ENCODE results near the gene CDKN3. TPM values are rescaled to one million over a fixed set of nuclear protein-coding genes. Genes with fewer than 3 reads are reported as not detected.

The CDKN3 gene
- polyA plus RNA-seq: 10 to 100 TPM in 3 of 4 donors, 1 to 10 TPM in 1; 2.2 to 56.3 (median 13.2) TPM
- long read RNA-seq, donor 1: 0 reads
- long read RNA-seq, donor 2, partial matches to known transcripts: 0 of 1 reads
- long read RNA-seq, donor 2, other reads (novel, unspliced or antisense): 0 of 1 reads
- long read RNA-seq, donor 3, transcript CDKN3-202 (8 exons, 893 nt): major isoform, 7 of 7 reads
- long read RNA-seq, donor 3, partial matches to known transcripts: 0 of 7 reads
- long read RNA-seq, donor 3, other reads (novel, unspliced or antisense): 0 of 7 reads
- long read RNA-seq, donor 4: 0 reads
- long read RNA-seq, donor 5: 0 reads
- long read RNA-seq, donor 6, transcript CDKN3-202 (8 exons, 893 nt): major isoform, 5 of 5 reads
- long read RNA-seq, donor 6, partial matches to known transcripts: 0 of 5 reads
- long read RNA-seq, donor 6, other reads (novel, unspliced or antisense): 0 of 5 reads
- long read RNA-seq, donor 7: 0 reads
- long read RNA-seq, donor 8, partial matches to known transcripts: 0 of 3 reads
- long read RNA-seq, donor 8, other reads (novel, unspliced or antisense): 0 of 3 reads
- long read RNA-seq, donor 9, partial matches to known transcripts: 0 of 1 reads
- long read RNA-seq, donor 9, other reads (novel, unspliced or antisense): 0 of 1 reads
- long read RNA-seq, donor 10, transcript CDKN3-202 (8 exons, 893 nt): major isoform, 8 of 8 reads
- long read RNA-seq, donor 10, partial matches to known transcripts: 0 of 8 reads
- long read RNA-seq, donor 10, other reads (novel, unspliced or antisense): 0 of 8 reads

- Histone ChIP-seq H3K27me3 (ENCODE audit: control insufficient read depth in 3 of 3, insufficient read depth in 3 of 3, low read length in 3 of 3) (no peaks in the 10 kb centered on the region), H3K27ac (ENCODE audit: low read depth in 1 of 3, low read length in 2 of 3) (peak within 1 kb of the TSS; percentile 6 to 65 (median 40)), H3K4me1 (ENCODE audit: control insufficient read depth in 3 of 3, insufficient read depth in 2 of 3, low read depth in 1 of 3, low read length in 2 of 3) (no peaks in the 10 kb centered on the region), H3K4me3 (ENCODE audit: low read depth in 1 of 3, low read length in 3 of 3) (peak within 1 kb of the TSS; percentile 54 to 71 (median 57)), H3K9me3 (ENCODE audit: control insufficient read depth in 2 of 2, insufficient read depth in 1 of 2, low read depth in 1 of 2, low read length in 1 of 2) (no peaks in the 10 kb centered on the region), H3K36me3 (ENCODE audit: control insufficient read depth in 3 of 3, insufficient read depth in 2 of 3, low read depth in 1 of 3, low read length in 3 of 3) (no peaks in the 10 kb centered on the region)
- peak; percentile 19 for FAIRE-seq
- WGBS, 3 donors: 1% methylated on average over 73 to 76 of the region's 76 CpGs
- DNase-seq: peak; percentile 99 to 100
Measured at GRCh38 chr14:54396493-54397335, at the start of gene CDKN3. CDKN3 (plus strand) TSS chr14:54397007; CDS start chr14:54397069, 62 bp downstream.

- Histone ChIP-seq H3K4me3 (ENCODE audit: low read depth in 1 of 3, low read length in 3 of 3) (no peak overlapping the region), H3K27ac (ENCODE audit: low read depth in 1 of 3, low read length in 2 of 3) (no peak overlapping the region), H3K27me3 (ENCODE audit: control insufficient read depth in 3 of 3, insufficient read depth in 3 of 3, low read length in 3 of 3) (no peaks in the 10 kb centered on the region), H3K36me3 (ENCODE audit: control insufficient read depth in 3 of 3, insufficient read depth in 2 of 3, low read depth in 1 of 3, low read length in 3 of 3) (no peaks in the 10 kb centered on the region), H3K4me1 (ENCODE audit: control insufficient read depth in 3 of 3, insufficient read depth in 2 of 3, low read depth in 1 of 3, low read length in 2 of 3) (no peaks in the 10 kb centered on the region), H3K9me3 (ENCODE audit: control insufficient read depth in 2 of 2, insufficient read depth in 1 of 2, low read depth in 1 of 2, low read length in 1 of 2) (no peaks in the 10 kb centered on the region)
- no peak for FAIRE-seq
- DNase-seq: no peak
- whole genome bisulfite sequencing, 3 donors: 92 to 96% (median 94%) methylated on average over 7 of the region's 7 CpGs
Measured at GRCh38 chr14:54347044-54347443, 49.8 kb upstream of the CDKN3 start.

GRCh38 chr14:54348001-54348611 lies 48.7 kb upstream of the CDKN3 start:
- no peak overlapping the region for H3K27ac ChIP-seq (ENCODE audit: low read depth in 1 of 3, low read length in 2 of 3)
- no peaks in the 10 kb centered on the region for H3K36me3 ChIP-seq (ENCODE audit: control insufficient read depth in 3 of 3, insufficient read depth in 2 of 3, low read depth in 1 of 3, low read length in 3 of 3)
- FAIRE-seq (no peak), DNase-seq (peak; percentile 73 to 79)
- H3K4me3 ChIP-seq (ENCODE audit: low read depth in 1 of 3, low read length in 3 of 3): no peak overlapping the region
- H3K27me3 ChIP-seq (ENCODE audit: control insufficient read depth in 3 of 3, insufficient read depth in 3 of 3, low read length in 3 of 3): no peaks in the 10 kb centered on the region
- H3K4me1 ChIP-seq (ENCODE audit: control insufficient read depth in 3 of 3, insufficient read depth in 2 of 3, low read depth in 1 of 3, low read length in 2 of 3): no peaks in the 10 kb centered on the region
- H3K9me3 ChIP-seq (ENCODE audit: control insufficient read depth in 2 of 2, insufficient read depth in 1 of 2, low read depth in 1 of 2, low read length in 1 of 2): peaks cover 0 to 5% of the 10 kb centered on the region in 2 donors
- WGBS, 3 donors: 18 to 34% (median 25%) methylated on average over 5 of the region's 5 CpGs

- 51 to 80% (median 77%) methylated on average over 24 of the region's 24 CpGs for WGBS, 3 donors
- no peak for DNase-seq
- FAIRE-seq: no peak
- no peaks in the 10 kb centered on the region for H3K36me3 ChIP-seq (ENCODE audit: control insufficient read depth in 3 of 3, insufficient read depth in 2 of 3, low read depth in 1 of 3, low read length in 3 of 3)
- H3K27ac ChIP-seq (ENCODE audit: low read depth in 1 of 3, low read length in 2 of 3): peak overlapping the region in 2 of 3 donors; percentile 13 to 52
- H3K27me3 ChIP-seq (ENCODE audit: control insufficient read depth in 3 of 3, insufficient read depth in 3 of 3, low read length in 3 of 3): no peaks in the 10 kb centered on the region
- H3K9me3 ChIP-seq (ENCODE audit: control insufficient read depth in 2 of 2, insufficient read depth in 1 of 2, low read depth in 1 of 2, low read length in 1 of 2): peaks cover 0 to 14% of the 10 kb centered on the region in 2 donors
- no peak overlapping the region for H3K4me3 ChIP-seq (ENCODE audit: low read depth in 1 of 3, low read length in 3 of 3)
- H3K4me1 ChIP-seq (ENCODE audit: control insufficient read depth in 3 of 3, insufficient read depth in 2 of 3, low read depth in 1 of 3, low read length in 2 of 3): no peaks in the 10 kb centered on the region
Measured at GRCh38 chr14:54348923-54349620, 47.7 kb upstream of the CDKN3 start.

GRCh38 chr14:54349713-54350112 lies 47.1 kb upstream of the CDKN3 start:
- H3K27me3 ChIP-seq (ENCODE audit: control insufficient read depth in 3 of 3, insufficient read depth in 3 of 3, low read length in 3 of 3): no peaks in the 10 kb centered on the region
- FAIRE-seq: no peak
- no peak overlapping the region for H3K4me3 ChIP-seq (ENCODE audit: low read depth in 1 of 3, low read length in 3 of 3)
- H3K27ac ChIP-seq (ENCODE audit: low read depth in 1 of 3, low read length in 2 of 3): peak overlapping the region in 2 of 3 donors; percentile 26 to 52
- peaks cover 0 to 15% of the 10 kb centered on the region in 2 donors for H3K9me3 ChIP-seq (ENCODE audit: control insufficient read depth in 2 of 2, insufficient read depth in 1 of 2, low read depth in 1 of 2, low read length in 1 of 2)
- H3K4me1 ChIP-seq (ENCODE audit: control insufficient read depth in 3 of 3, insufficient read depth in 2 of 3, low read depth in 1 of 3, low read length in 2 of 3): no peaks in the 10 kb centered on the region
- WGBS, 3 donors: 59 to 75% (median 70%) methylated on average over 2 of the region's 2 CpGs
- no peaks in the 10 kb centered on the region for H3K36me3 ChIP-seq (ENCODE audit: control insufficient read depth in 3 of 3, insufficient read depth in 2 of 3, low read depth in 1 of 3, low read length in 3 of 3)
- DNase-seq: no peak

- H3K27ac ChIP-seq (ENCODE audit: low read depth in 1 of 3, low read length in 2 of 3): peak overlapping the region in 2 of 3 donors; percentile 26 to 52
- no peaks in the 10 kb centered on the region for H3K36me3 ChIP-seq (ENCODE audit: control insufficient read depth in 3 of 3, insufficient read depth in 2 of 3, low read depth in 1 of 3, low read length in 3 of 3)
- WGBS, 3 donors: 14 to 34% (median 30%) methylated on average over 3 of the region's 3 CpGs
- peak; percentile 9 to 26 for DNase-seq
- H3K4me1 ChIP-seq (ENCODE audit: control insufficient read depth in 3 of 3, insufficient read depth in 2 of 3, low read depth in 1 of 3, low read length in 2 of 3): no peaks in the 10 kb centered on the region
- peaks cover 0 to 15% of the 10 kb centered on the region in 2 donors for H3K9me3 ChIP-seq (ENCODE audit: control insufficient read depth in 2 of 2, insufficient read depth in 1 of 2, low read depth in 1 of 2, low read length in 1 of 2)
- no peak overlapping the region for H3K4me3 ChIP-seq (ENCODE audit: low read depth in 1 of 3, low read length in 3 of 3)
- H3K27me3 ChIP-seq (ENCODE audit: control insufficient read depth in 3 of 3, insufficient read depth in 3 of 3, low read length in 3 of 3): no peaks in the 10 kb centered on the region
- no peak for FAIRE-seq
Measured at GRCh38 chr14:54350203-54350602, 46.6 kb upstream of the CDKN3 start.

- FAIRE-seq (no peak), DNase-seq (no peak)
- no peaks in the 10 kb centered on the region for H3K27me3 ChIP-seq (ENCODE audit: control insufficient read depth in 3 of 3, insufficient read depth in 3 of 3, low read length in 3 of 3)
- no peaks in the 10 kb centered on the region for H3K4me1 ChIP-seq (ENCODE audit: control insufficient read depth in 3 of 3, insufficient read depth in 2 of 3, low read depth in 1 of 3, low read length in 2 of 3)
- no peak overlapping the region for H3K4me3 ChIP-seq (ENCODE audit: low read depth in 1 of 3, low read length in 3 of 3)
- no peaks in the 10 kb centered on the region for H3K36me3 ChIP-seq (ENCODE audit: control insufficient read depth in 3 of 3, insufficient read depth in 2 of 3, low read depth in 1 of 3, low read length in 3 of 3)
- WGBS, 3 donors: 69 to 74% (median 70%) methylated on average over 6 of the region's 6 CpGs
- H3K9me3 ChIP-seq (ENCODE audit: control insufficient read depth in 2 of 2, insufficient read depth in 1 of 2, low read depth in 1 of 2, low read length in 1 of 2): peaks cover 0 to 15% of the 10 kb centered on the region in 2 donors
- H3K27ac ChIP-seq (ENCODE audit: low read depth in 1 of 3, low read length in 2 of 3): peak overlapping the region in 2 of 3 donors; percentile 4 to 6
Measured at GRCh38 chr14:54353266-54353665, 43.5 kb upstream of the CDKN3 start.

Data from small intestine (tissue), 16 donors.